ENCODE results near the gene VEGFA.

DNA sequence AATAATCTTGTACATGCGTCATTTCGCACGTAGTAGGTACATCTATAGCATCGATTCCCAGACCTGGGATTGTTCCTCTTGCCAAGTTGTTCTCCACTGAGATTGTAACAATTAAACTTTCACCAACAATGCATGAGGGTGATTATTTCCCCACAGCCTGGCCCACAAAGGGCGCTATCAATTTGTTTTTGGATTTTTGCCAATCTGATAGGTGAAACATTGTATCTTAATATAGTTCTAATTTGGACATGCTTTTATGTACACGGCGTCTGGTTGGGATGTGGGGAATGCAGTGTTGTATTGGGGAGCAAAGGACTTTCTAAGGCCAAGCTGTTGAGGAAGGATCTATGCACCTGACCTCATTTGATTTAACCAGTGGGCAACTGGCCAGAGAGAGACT is 59.5 kb downstream of the VEGFA start:
- TF ChIP-seq CTCF (conservative IDR thresholded peaks at IDR 0.05; ENCODE audit: low read length) (no peak), EZH2phosphoT487 (IDR thresholded peaks at IDR 0.05; ENCODE audit: borderline replicate concordance) (no peak)

All from Loucy (cell line).